Measurements from ENCODE around the gene C1orf174.
A peak's percentile ranks its signal among the peaks of the same experiment; 100 is the strongest.

C1orf174 gene

GRCh38 chr1:3900150-3900968 lies at the start of gene C1orf174:
C1orf174 (minus strand) TSS chr1:3900272; CDS start chr1:3900186, 86 bp downstream.
- FAIRE-seq (peak; percentile 50), DNase-seq (ENCODE audit: low spot score) (peak; percentile 89)

- FAIRE-seq (no peak), DNase-seq (ENCODE audit: low spot score) (peak; percentile 57)
These were observed 48.3 kb upstream of the C1orf174 start for GRCh38 chr1:3948344-3948743.

GRCh38 chr1:3945916-3946840 lies 46.1 kb upstream of the C1orf174 start:
- no peak for DNase-seq (ENCODE audit: low spot score)
- no peak for FAIRE-seq

- DNase-seq (ENCODE audit: low spot score) (no peak), FAIRE-seq (no peak)
These were observed 45.1 kb upstream of the C1orf174 start for GRCh38 chr1:3945222-3945621.

- DNase-seq (ENCODE audit: low spot score) (no peak), FAIRE-seq (no peak)
These were observed 44.6 kb upstream of the C1orf174 start for GRCh38 chr1:3944578-3945125.

- FAIRE-seq (no peak), DNase-seq (ENCODE audit: low spot score) (no peak)
These were observed 43.9 kb upstream of the C1orf174 start for GRCh38 chr1:3943806-3944577.

GRCh38 chr1:3943123-3943431 lies 43.0 kb upstream of the C1orf174 start:
- no peak for FAIRE-seq

GRCh38 chr1:3942416-3943122 lies 42.5 kb upstream of the C1orf174 start:
- FAIRE-seq = no peak
- DNase-seq (ENCODE audit: low spot score) = no peak

More at GRCh38 chr1:3943123-3943431, 43.0 kb upstream of the C1orf174 start:
- no peak for DNase-seq (ENCODE audit: low spot score)

GRCh38 chr1:3940754-3941345 lies 40.8 kb upstream of the C1orf174 start:
- no peak for FAIRE-seq

GRCh38 chr1:3940081-3940753 lies 40.1 kb upstream of the C1orf174 start:
- DNase-seq (ENCODE audit: low spot score) = no peak

More at GRCh38 chr1:3940754-3941345, 40.8 kb upstream of the C1orf174 start:
- DNase-seq (ENCODE audit: low spot score) = no peak

GRCh38 chr1:3939242-3940080 lies 39.4 kb upstream of the C1orf174 start:
- no peak for DNase-seq (ENCODE audit: low spot score)
- no peak for FAIRE-seq

More at GRCh38 chr1:3940081-3940753, 40.1 kb upstream of the C1orf174 start:
- FAIRE-seq = no peak

GRCh38 chr1:3932156-3932919 lies 32.3 kb upstream of the C1orf174 start:
- no peak for DNase-seq (ENCODE audit: low spot score)
- no peak for FAIRE-seq

GRCh38 chr1:3931007-3931912 lies 31.2 kb upstream of the C1orf174 start:
- DNase-seq (ENCODE audit: low spot score) (no peak), FAIRE-seq (no peak)

- FAIRE-seq (no peak), DNase-seq (ENCODE audit: low spot score) (no peak)
These were observed 30.4 kb upstream of the C1orf174 start for GRCh38 chr1:3930301-3931006.

GRCh38 chr1:3929126-3929525 lies 29.1 kb upstream of the C1orf174 start:
- FAIRE-seq = no peak
- DNase-seq (ENCODE audit: low spot score) = no peak

- DNase-seq (ENCODE audit: low spot score) = no peak
- no peak for FAIRE-seq
These were observed 28.5 kb upstream of the C1orf174 start for GRCh38 chr1:3928586-3928985.

Measured in RCC 7860 (cell line).